Naive thymus-derived CD4-positive, alpha-beta T cell (primary cell): ENCODE results near the gene TRAP1. TPM values are rescaled to one million over a fixed set of nuclear protein-coding genes. Genes with fewer than 3 reads are reported as not detected.
A peak's percentile ranks its signal among the peaks of the same experiment; 100 is the strongest.

Source experiments
- ATAC-seq: fragments of 150-1000 bp; cut with Tn5 transposase; 2 replicates; pipeline ENCODE4 v1.10.0; 2021; ENCODE audit warnings: mild to moderate bottlenecking, moderate library complexity
- CTCF ChIA-PET: fragments of 350-600 bp; sonication (Branson Sonifier 250); formaldehyde crosslinking; loops from one replicate; lab custom pipeline; 2021; ENCODE audit warnings: antibody characterized with exemption; lab: Charles Lee
- POLR2A ChIA-PET: fragments of 350-600 bp; sonication (Branson Sonifier 250); formaldehyde crosslinking; loops from one replicate; lab custom pipeline; 2021; ENCODE audit warnings: antibody characterized with exemption, inconsistent platforms; lab: Charles Lee
- DNase-seq, 9 donors: peaks; one replicate each; pipeline versions ENCODE4 v3.0.0 to v3.0.0-alpha.2; 2020 to 2022; ENCODE audit warnings: mixed read lengths in 1 of 9
- H3K27ac ChIP-seq: one replicate; pipeline ENCODE4 v1.7.0; 2013; ENCODE audit warnings: mild to moderate bottlenecking, low read depth, low read length, moderate library complexity
- H3K27me3 ChIP-seq, 2 donors: one replicate each; pipeline ENCODE4 v1.7.0; 2013; ENCODE audit warnings: low read length in 2 of 2, mild to moderate bottlenecking in 2 of 2, moderate library complexity in 2 of 2; ENCODE audit not compliant: control insufficient read depth in 2 of 2, insufficient read depth in 2 of 2
- H3K36me3 ChIP-seq, 3 experiments: 1 replicate in 2 of 3; 2 replicates in 1 of 3; pipeline ENCODE4 v1.7.0; 2013; ENCODE audit warnings: low read length in 3 of 3, mild to moderate bottlenecking in 3 of 3, moderate library complexity in 1 of 3; ENCODE audit not compliant: insufficient read depth in 3 of 3, control insufficient read depth in 2 of 3
- H3K4me1 ChIP-seq, 2 donors: one replicate each; pipeline ENCODE4 v1.7.0; 2013; ENCODE audit warnings: low read length in 2 of 2, mild to moderate bottlenecking in 2 of 2, moderate library complexity in 1 of 2; ENCODE audit not compliant: control insufficient read depth in 2 of 2, insufficient read depth in 2 of 2
- H3K4me3 ChIP-seq: 2 replicates; pipeline ENCODE4 v1.7.0; 2013; ENCODE audit warnings: mild to moderate bottlenecking, low read length
- H3K9me3 ChIP-seq, 3 experiments: 1 replicate in 2 of 3; 2 replicates in 1 of 3; pipeline ENCODE4 v1.7.0; 2013; ENCODE audit warnings: low read length in 3 of 3; ENCODE audit not compliant: control insufficient read depth in 2 of 3
- H3K27ac Mint-ChIP-seq, 9 donors: one replicate each; pipeline ENCODE4 v1.8.0; 2020 to 2022; ENCODE audit warnings: mixed read lengths in 9 of 9, mild to moderate bottlenecking in 8 of 9, moderate library complexity in 5 of 9, inconsistent platforms in 2 of 9
- H3K27me3 Mint-ChIP-seq, 5 donors: one replicate each; pipeline ENCODE4 v1.8.0; 2021 to 2022; ENCODE audit warnings: mixed read lengths in 5 of 5, mild to moderate bottlenecking in 1 of 5
- H3K36me3 Mint-ChIP-seq, 5 donors: one replicate each; pipeline ENCODE4 v1.8.0; 2020 to 2022; ENCODE audit warnings: mixed read lengths in 5 of 5, mild to moderate bottlenecking in 3 of 5, inconsistent platforms in 1 of 5
- H3K4me1 Mint-ChIP-seq, 7 donors: one replicate each; pipeline ENCODE4 v1.8.0; 2020 to 2022; ENCODE audit warnings: mixed read lengths in 7 of 7, mild to moderate bottlenecking in 3 of 7, inconsistent platforms in 1 of 7
- H3K4me3 Mint-ChIP-seq, 10 donors: one replicate each; pipeline ENCODE4 v1.8.0; 2020 to 2022; ENCODE audit warnings: mild to moderate bottlenecking in 10 of 10, mixed read lengths in 10 of 10, moderate library complexity in 6 of 10, inconsistent platforms in 2 of 10
- H3K9me3 Mint-ChIP-seq, 11 donors: one replicate each; pipeline ENCODE4 v1.8.0; 2020 to 2022; ENCODE audit warnings: mixed read lengths in 11 of 11, mild to moderate bottlenecking in 4 of 11, inconsistent platforms in 1 of 11, moderate library complexity in 1 of 11
- intact Hi-C, 2 donors: fragments of 100-400 bp; cut with micrococcal nuclease; formaldehyde crosslinking; loops; one replicate each; pipeline ENCODE4 v1.15.1; 2023
- polyA plus RNA-seq, 2 donors: library from polyadenylated mRNA; unstranded; fragments of 300-500 nt; fragmentation: Illumina TruSeq; gene quantifications; one replicate each; pipeline ENCODE4 v1.2.3, GENCODE V29; 2021
- total RNA-seq, 6 experiments: library from RNA in 5 of 6; stranded (reverse) in 5 of 6; gene quantifications; 1 replicate in 5 of 6; 2 replicates in 1 of 6; pipeline ENCODE4 v1.2.3 and lab custom pipeline; 2021 to 2026

The TRAP1 gene
- total and polyA plus RNA-seq, 7 experiments from 2014 or later = 59.6 to 138 (median 123) TPM

GRCh38 chr16:3696425-3697218 lies 20.7 kb downstream of the TRAP1 start:
- Mint-ChIP-seq H3K27me3 (no peaks in the 10 kb centered on the region), H3K9me3 (no peaks in the 10 kb centered on the region), H3K36me3 (peaks cover 0 to 10% (median 0%) of the 10 kb centered on the region in 5 donors), H3K4me1 (peaks cover 0 to 17% (median 14%) of the 10 kb centered on the region in 7 donors), H3K4me3 (no peak overlapping the region), H3K27ac (peak overlapping the region in 1 of 9 donors; percentile 65)
- CTCF ChIA-PET = interaction anchor here (0.6 kb wide), 1 partner anchor 42 kb away, joined by 6 read pairs; no protein-coding TSS in a partner anchor
- DNase-seq (no peak), ATAC-seq (no peak)
- Histone ChIP-seq H3K4me3 (no peak overlapping the region), H3K27me3 (no peaks in the 10 kb centered on the region), H3K9me3 (no peaks in the 10 kb centered on the region), H3K27ac (no peak overlapping the region), H3K36me3 (peaks cover 0 to 10% (median 0%) of the 10 kb centered on the region in 3 experiments), H3K4me1 (no peaks in the 10 kb centered on the region)
- POLR2A ChIA-PET = interaction anchor here (0.6 to 1.2 kb wide), 2 partner anchors 185 to 561 kb away, joined by 3 read pairs; no protein-coding TSS in a partner anchor
- intact Hi-C loops = no loop called here

GRCh38 chr16:3695610-3696369 lies 21.5 kb downstream of the TRAP1 start:
- H3K9me3 Mint-ChIP-seq = no peaks in the 10 kb centered on the region
- Histone ChIP-seq H3K9me3 (no peaks in the 10 kb centered on the region), H3K4me3 (no peak overlapping the region), H3K36me3 (peaks cover 0 to 10% (median 0%) of the 10 kb centered on the region in 3 experiments), H3K27me3 (no peaks in the 10 kb centered on the region), H3K27ac (no peak overlapping the region), H3K4me1 (peaks cover 0 to 1% of the 10 kb centered on the region in 2 donors)
- CTCF ChIA-PET = interaction anchor here (0.8 kb wide), 1 partner anchor 101 kb away, joined by 3 read pairs; no protein-coding TSS in a partner anchor
- DNase-seq = no peak
- no peak overlapping the region for H3K4me3 Mint-ChIP-seq
- intact Hi-C loops = no loop called here
- H3K4me1 Mint-ChIP-seq = peaks cover under 1 to 19% (median 14%) of the 10 kb centered on the region in 7 donors
- POLR2A ChIA-PET = interaction anchor here (0.6 to 1.2 kb wide), 2 partner anchors 185 to 561 kb away, joined by 3 read pairs; no protein-coding TSS in a partner anchor
- no peaks in the 10 kb centered on the region for H3K27me3 Mint-ChIP-seq
- H3K36me3 Mint-ChIP-seq = peaks cover 0 to 10% (median 0%) of the 10 kb centered on the region in 5 donors
- no peak for ATAC-seq
- peak overlapping the region in 2 of 9 donors; percentile 34 to 68 for H3K27ac Mint-ChIP-seq

- Histone ChIP-seq H3K36me3 (peaks cover 0 to 10% (median 0%) of the 10 kb centered on the region in 3 experiments), H3K27me3 (no peaks in the 10 kb centered on the region), H3K9me3 (no peaks in the 10 kb centered on the region), H3K4me3 (no peak overlapping the region), H3K4me1 (peaks cover 3 to 7% of the 10 kb centered on the region in 2 donors), H3K27ac (no peak overlapping the region)
- ATAC-seq (no peak), DNase-seq (no peak)
- Mint-ChIP-seq H3K36me3 (peaks cover 0 to 10% (median 0%) of the 10 kb centered on the region in 5 donors), H3K9me3 (no peaks in the 10 kb centered on the region), H3K4me1 (peaks cover 7 to 19% (median 16%) of the 10 kb centered on the region in 7 donors), H3K27me3 (no peaks in the 10 kb centered on the region), H3K4me3 (no peak overlapping the region), H3K27ac (no peak overlapping the region)
- ChIA-PET POLR2A (no interaction called here), CTCF (interaction anchor here (0.6 kb wide), 2 partner anchors 57 to 71 kb away, joined by 3 read pairs; no protein-coding TSS in a partner anchor)
- intact Hi-C loops = loop anchor here in 1 of 2 donors (5.0 kb wide), 1 partner anchor 558 kb away; no protein-coding TSS in a partner anchor
Measured at GRCh38 chr16:3694051-3694450, 23.3 kb downstream of the TRAP1 start.

GRCh38 chr16:3691761-3692160 lies 25.6 kb downstream of the TRAP1 start:
- Histone ChIP-seq H3K9me3 (no peaks in the 10 kb centered on the region), H3K36me3 (peaks cover 0 to 29% (median 0%) of the 10 kb centered on the region in 3 experiments), H3K4me1 (peaks cover 3 to 7% of the 10 kb centered on the region in 2 donors), H3K4me3 (no peak overlapping the region), H3K27me3 (no peaks in the 10 kb centered on the region), H3K27ac (no peak overlapping the region)
- ChIA-PET POLR2A (interaction anchor here (0.7 kb wide), 1 partner anchor 21 kb away, joined by 3 read pairs; no protein-coding TSS in a partner anchor), CTCF (interaction anchor here (0.7 to 1.3 kb wide), 4 partner anchors 22 to 188 kb away, joined by 3 read pairs; no protein-coding TSS in a partner anchor)
- H3K36me3 Mint-ChIP-seq = peaks cover 0 to 25% (median 6%) of the 10 kb centered on the region in 5 donors
- intact Hi-C loops = loop anchor here (2.0 to 5.0 kb wide), 2 partner anchors 45 to 561 kb away; no protein-coding TSS in a partner anchor
- H3K4me3 Mint-ChIP-seq = no peak overlapping the region
- peaks cover 7 to 14% (median 11%) of the 10 kb centered on the region in 7 donors for H3K4me1 Mint-ChIP-seq
- H3K9me3 Mint-ChIP-seq = no peaks in the 10 kb centered on the region
- DNase-seq (no peak), ATAC-seq (no peak)
- H3K27ac Mint-ChIP-seq = no peak overlapping the region
- H3K27me3 Mint-ChIP-seq = no peaks in the 10 kb centered on the region

- H3K9me3 ChIP-seq = no peaks in the 10 kb centered on the region
- ATAC-seq (no peak), DNase-seq (no peak)
- ChIA-PET POLR2A (interaction anchor here (0.7 to 1.6 kb wide), 3 partner anchors 22 to 188 kb away, joined by 3 to 4 read pairs (median 3); no protein-coding TSS in a partner anchor), CTCF (interaction anchor here (0.7 to 1.3 kb wide), 5 partner anchors 22 to 188 kb away, joined by 3 read pairs; no protein-coding TSS in a partner anchor)
- intact Hi-C loops = loop anchor here (1.0 to 5.0 kb wide), 7 partner anchors 26 to 563 kb away; partner anchors contain the start of genes TRAP1 (in 2 of the 2) and CREBBP (in 1 of the 2)
- Mint-ChIP-seq H3K4me1 (peaks cover 7 to 14% (median 11%) of the 10 kb centered on the region in 7 donors), H3K27me3 (no peaks in the 10 kb centered on the region), H3K9me3 (no peaks in the 10 kb centered on the region), H3K36me3 (peaks cover 0 to 25% (median 6%) of the 10 kb centered on the region in 5 donors), H3K4me3 (peak overlapping the region in 3 of 10 donors; percentile 17 to 71 (median 40)), H3K27ac (peak overlapping the region in 3 of 9 donors; percentile 6 to 53 (median 49))
- peaks cover 0 to 32% (median 0%) of the 10 kb centered on the region in 3 experiments for H3K36me3 ChIP-seq
- H3K27ac ChIP-seq = no peak overlapping the region
- no peak overlapping the region for H3K4me3 ChIP-seq
- peaks cover 3 to 7% of the 10 kb centered on the region in 2 donors for H3K4me1 ChIP-seq
- H3K27me3 ChIP-seq = no peaks in the 10 kb centered on the region
Measured at GRCh38 chr16:3690980-3691720, 26.2 kb downstream of the TRAP1 start.
